Choroid plexus epithelial cell (primary cell): ENCODE measurements around the gene CERCAM.

ENCODE experiments used
- DNase-seq: peaks from one replicate; pipeline ENCODE4 v3.0.0-alpha.2; 2010; ENCODE audit warnings: low read depth
- H3K4me3 ChIP-seq: 2 replicates; pipeline ENCODE4 v1.5.1; 2011; ENCODE audit warnings: low read depth, mild to moderate bottlenecking, control low read depth, low read length, moderate library complexity
- TF ChIP-seq, protein P1 (sequence below): conservative IDR thresholded peaks from 2 replicates; pipeline ENCODE4 v1.5.1; 2011; ENCODE audit warnings: low read depth, mild to moderate bottlenecking, control low read depth, inconsistent platforms, low read length, moderate library complexity

Gene CERCAM

DNA sequence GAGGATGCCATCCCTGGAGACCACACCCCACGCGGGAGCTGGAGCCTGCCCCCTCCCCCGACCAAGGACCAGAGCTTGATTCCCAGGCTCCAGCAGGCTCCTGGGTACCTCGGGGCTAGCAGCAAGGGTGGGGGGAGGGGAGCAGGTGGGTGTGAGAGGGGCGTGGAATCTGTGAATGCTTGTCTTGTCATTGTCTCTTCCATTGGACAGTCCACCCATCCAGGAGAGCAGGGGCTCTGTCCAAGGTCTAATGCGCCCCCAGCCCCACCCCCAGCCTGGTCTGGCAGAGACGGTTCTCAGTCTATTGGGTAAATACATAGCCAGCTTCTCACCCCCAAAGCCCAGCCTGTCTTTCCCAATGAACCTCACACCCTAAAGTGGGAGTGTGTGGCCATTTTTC is 26.7 kb upstream of the CERCAM start:
- no peak for DNase-seq
- H3K4me3 ChIP-seq, result no peak overlapping the region
- TF ChIP-seq, protein P1, sequence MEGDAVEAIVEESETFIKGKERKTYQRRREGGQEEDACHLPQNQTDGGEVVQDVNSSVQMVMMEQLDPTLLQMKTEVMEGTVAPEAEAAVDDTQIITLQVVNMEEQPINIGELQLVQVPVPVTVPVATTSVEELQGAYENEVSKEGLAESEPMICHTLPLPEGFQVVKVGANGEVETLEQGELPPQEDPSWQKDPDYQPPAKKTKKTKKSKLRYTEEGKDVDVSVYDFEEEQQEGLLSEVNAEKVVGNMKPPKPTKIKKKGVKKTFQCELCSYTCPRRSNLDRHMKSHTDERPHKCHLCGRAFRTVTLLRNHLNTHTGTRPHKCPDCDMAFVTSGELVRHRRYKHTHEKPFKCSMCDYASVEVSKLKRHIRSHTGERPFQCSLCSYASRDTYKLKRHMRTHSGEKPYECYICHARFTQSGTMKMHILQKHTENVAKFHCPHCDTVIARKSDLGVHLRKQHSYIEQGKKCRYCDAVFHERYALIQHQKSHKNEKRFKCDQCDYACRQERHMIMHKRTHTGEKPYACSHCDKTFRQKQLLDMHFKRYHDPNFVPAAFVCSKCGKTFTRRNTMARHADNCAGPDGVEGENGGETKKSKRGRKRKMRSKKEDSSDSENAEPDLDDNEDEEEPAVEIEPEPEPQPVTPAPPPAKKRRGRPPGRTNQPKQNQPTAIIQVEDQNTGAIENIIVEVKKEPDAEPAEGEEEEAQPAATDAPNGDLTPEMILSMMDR, result no peak

DNA sequence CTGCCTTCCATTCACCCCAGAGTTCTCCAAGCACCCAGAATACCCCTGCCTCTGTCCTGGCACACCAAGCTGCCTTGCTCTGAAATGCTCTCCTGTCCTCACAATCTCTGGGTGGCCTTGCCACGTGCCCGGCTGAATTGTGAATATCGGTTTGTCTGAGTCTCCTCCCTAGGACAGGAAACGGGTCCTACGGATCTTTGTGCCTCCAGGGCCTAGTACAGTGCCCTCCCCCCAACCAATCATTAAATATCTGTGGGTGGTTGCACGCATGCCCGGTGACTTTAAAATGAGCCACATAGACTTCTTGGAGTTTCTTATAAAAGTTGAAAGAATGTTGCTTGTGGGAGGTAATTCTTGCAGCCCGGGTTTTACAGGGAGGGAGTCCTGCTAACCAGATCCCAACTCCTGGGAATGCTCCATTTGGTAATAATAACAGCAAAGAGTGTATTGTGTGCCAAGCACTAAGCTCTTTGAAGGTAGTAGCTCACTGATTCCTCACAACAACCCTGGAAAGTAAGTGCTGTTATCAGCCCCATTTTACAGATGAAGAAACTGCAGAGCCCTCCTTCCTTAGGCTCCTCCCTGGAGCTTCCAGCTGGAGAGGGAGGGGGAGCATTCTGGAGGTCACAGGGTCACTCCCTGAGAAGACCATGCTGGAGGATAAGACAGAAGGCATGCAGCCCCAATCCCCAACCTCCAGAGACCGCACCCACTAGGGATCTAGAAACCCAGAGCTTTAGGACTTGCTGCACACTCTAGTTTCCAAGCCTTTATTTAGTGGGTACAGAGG is 26.1 kb upstream of the CERCAM start:
- no peak for DNase-seq
- TF ChIP-seq, protein P1, result no peak
- no peak overlapping the region for H3K4me3 ChIP-seq

DNA sequence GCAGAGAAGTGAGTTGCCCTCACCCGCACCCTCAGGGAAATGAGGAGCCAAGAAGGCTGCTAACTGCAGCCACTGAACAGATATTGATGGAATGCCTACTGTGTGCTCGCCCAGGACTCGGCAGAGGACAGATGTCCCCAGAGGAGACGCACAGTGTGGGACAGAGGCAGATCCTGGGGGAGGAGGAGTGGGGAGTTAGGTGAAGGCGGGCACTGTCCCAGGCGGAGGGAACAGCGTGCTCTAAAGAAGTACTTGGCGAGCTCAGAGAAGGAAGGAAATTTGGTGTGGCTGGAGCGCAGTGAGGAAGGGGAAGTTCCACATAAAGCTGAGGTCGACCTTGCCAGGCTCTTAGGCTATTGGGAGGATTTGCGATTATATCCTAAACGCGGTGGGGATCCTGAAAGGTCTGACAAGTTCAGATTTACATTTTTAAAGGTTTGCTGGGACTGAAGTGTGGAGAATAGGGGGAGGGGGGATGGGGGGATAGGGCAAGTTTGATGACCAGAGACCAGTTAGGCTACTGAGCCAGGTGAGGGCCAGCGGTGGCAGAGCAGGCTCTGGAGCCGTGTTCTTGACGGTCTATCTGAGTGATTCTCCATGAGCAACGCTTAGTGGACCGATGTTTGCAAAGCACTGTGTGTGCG is 23.6 kb upstream of the CERCAM start:
- no peak overlapping the region for H3K4me3 ChIP-seq
- TF ChIP-seq, protein P1, result no peak
- DNase-seq, result no peak

DNA sequence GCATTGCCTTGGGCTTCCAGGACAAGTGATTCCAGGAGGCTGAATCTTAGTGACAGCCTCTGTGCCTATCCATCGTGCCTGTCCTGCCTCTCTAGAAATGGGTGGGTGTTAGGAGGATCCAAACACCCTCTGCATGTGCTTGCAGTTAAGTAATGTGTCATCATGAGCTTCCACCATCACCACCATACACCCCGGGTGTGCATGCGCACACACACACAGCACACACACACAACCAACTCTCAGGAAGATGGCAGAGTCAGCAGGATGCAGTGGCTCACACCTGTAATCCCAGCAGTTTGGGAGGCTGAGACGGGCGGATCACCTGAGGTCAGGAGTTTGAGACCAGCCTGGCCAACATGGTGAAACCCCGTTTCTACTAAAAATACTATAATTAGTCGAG is 22.8 kb upstream of the CERCAM start:
- DNase-seq, result no peak
- TF ChIP-seq, protein P1, result no peak
- no peak overlapping the region for H3K4me3 ChIP-seq

DNA sequence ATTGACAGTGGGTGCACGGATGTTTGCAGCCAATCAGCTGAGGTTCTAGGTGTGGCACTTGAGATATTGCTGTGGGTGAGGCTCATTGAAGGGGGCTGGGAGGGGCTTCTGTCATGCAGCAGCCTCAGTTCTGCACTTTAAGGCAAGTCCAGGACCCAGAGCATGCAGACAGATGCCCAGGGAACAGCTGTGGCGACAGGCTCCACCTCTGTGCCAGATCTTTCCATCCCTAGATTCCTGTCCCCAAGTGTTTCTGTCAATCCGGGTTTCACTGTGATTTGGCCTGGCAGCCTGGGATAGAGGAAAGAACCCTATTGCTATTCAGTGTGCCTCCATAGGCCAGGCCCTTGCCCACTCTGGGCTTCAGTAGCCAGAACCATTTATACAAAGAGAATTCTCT is 20.8 kb upstream of the CERCAM start:
- no peak overlapping the region for H3K4me3 ChIP-seq
- DNase-seq, result no peak
- TF ChIP-seq, protein P1, result no peak

DNA sequence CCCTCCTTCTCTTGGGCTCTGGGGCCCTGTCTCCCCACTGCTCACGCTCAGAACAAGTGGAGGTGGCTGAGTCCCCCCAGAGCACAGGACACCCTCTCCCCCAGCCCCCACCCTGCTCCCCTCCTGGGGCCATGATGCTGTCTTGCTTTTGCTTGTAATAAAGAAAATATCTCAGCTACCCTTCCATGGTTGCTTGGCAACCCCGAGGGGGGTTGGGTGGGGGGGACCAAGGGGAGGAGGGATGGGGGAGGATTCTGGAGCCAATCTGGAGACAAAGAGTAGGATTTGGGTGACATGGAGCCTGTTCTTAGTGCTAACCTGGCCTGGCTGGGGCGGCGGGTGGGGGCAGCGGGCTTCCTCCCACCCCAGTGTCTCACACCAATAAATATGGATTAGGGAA is 16.1 kb upstream of the CERCAM start:
- TF ChIP-seq, protein P1, result no peak
- DNase-seq, result no peak
- H3K4me3 ChIP-seq, result no peak overlapping the region
